ENCODE measurements around the gene SCAMP2. TPM values are rescaled to one million over a fixed set of nuclear protein-coding genes. Genes with fewer than 3 reads are reported as not detected.

The SCAMP2 gene
- total and polyA plus RNA-seq, 2 of the 13 experiments (the other 11 are each of a cell fraction or from before 2014, with no cell fraction given) = 34.8 to 121 TPM

DNA sequence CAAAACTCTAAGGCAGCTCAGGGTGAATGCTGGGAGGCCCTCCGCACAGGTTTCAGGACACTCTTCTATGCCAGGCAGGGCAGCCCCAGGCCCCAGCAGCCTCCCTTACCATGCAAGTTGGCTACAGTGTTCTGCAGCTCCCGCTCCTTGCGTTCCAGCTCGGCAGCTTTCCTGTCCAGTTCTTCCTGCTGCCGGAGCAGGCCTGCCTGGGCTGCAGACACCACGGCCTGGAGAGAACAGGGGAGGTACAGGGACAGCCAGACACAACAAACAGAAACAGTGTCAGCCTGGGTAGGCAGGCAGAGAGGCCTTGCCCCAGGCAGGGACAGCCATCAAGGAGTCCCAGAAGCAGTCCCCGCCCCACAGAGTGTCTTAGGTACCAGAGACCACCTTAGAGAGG lies 21.2 kb downstream of the SCAMP2 start:
- POLR2A ChIA-PET = no interaction called here
- no peak for TF ChIP-seq RNF219 (CRISPR knock-in tag; IDR thresholded peaks at IDR 0.05)
- TF ChIP-seq, protein P1, sequence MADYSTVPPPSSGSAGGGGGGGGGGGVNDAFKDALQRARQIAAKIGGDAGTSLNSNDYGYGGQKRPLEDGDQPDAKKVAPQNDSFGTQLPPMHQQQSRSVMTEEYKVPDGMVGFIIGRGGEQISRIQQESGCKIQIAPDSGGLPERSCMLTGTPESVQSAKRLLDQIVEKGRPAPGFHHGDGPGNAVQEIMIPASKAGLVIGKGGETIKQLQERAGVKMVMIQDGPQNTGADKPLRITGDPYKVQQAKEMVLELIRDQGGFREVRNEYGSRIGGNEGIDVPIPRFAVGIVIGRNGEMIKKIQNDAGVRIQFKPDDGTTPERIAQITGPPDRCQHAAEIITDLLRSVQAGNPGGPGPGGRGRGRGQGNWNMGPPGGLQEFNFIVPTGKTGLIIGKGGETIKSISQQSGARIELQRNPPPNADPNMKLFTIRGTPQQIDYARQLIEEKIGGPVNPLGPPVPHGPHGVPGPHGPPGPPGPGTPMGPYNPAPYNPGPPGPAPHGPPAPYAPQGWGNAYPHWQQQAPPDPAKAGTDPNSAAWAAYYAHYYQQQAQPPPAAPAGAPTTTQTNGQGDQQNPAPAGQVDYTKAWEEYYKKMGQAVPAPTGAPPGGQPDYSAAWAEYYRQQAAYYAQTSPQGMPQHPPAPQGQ (CRISPR knock-in tag; IDR thresholded peaks at IDR 0.05; ENCODE audit: borderline replicate concordance) = no peak
- no peak for TF ChIP-seq ZHX2 (IDR thresholded peaks at IDR 0.05; ENCODE audit: low read depth)
- TF ChIP-seq ZHX2 (CRISPR knock-in tag; IDR thresholded peaks at IDR 0.05; ENCODE audit: borderline replicate concordance) = no peak
- TF ChIP-seq, protein P2, sequence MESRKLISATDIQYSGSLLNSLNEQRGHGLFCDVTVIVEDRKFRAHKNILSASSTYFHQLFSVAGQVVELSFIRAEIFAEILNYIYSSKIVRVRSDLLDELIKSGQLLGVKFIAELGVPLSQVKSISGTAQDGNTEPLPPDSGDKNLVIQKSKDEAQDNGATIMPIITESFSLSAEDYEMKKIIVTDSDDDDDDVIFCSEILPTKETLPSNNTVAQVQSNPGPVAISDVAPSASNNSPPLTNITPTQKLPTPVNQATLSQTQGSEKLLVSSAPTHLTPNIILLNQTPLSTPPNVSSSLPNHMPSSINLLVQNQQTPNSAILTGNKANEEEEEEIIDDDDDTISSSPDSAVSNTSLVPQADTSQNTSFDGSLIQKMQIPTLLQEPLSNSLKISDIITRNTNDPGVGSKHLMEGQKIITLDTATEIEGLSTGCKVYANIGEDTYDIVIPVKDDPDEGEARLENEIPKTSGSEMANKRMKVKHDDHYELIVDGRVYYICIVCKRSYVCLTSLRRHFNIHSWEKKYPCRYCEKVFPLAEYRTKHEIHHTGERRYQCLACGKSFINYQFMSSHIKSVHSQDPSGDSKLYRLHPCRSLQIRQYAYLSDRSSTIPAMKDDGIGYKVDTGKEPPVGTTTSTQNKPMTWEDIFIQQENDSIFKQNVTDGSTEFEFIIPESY (CRISPR knock-in tag; IDR thresholded peaks at IDR 0.05) = no peak
- no peak for TF ChIP-seq ZNF552 (CRISPR knock-in tag; IDR thresholded peaks at IDR 0.05; ENCODE audit: borderline replicate concordance)
- TF ChIP-seq PBX3 (CRISPR knock-in tag; IDR thresholded peaks at IDR 0.05; ENCODE audit: borderline replicate concordance) = no peak
- TF ChIP-seq HNRNPH1 (optimal IDR thresholded peaks at IDR 0.05; ENCODE audit: low read depth, low read length) = no peak
- no peak for TF ChIP-seq ZNF564 (CRISPR knock-in tag; IDR thresholded peaks at IDR 0.05)
- no peak for TF ChIP-seq PAWR (CRISPR knock-in tag; IDR thresholded peaks at IDR 0.05; ENCODE audit: borderline replicate concordance)
- no peak for TF ChIP-seq ZNF749 (CRISPR knock-in tag; IDR thresholded peaks at IDR 0.05; ENCODE audit: borderline replicate concordance)

More for the DNA sequence above, 21.2 kb downstream of the SCAMP2 start:
- Histone ChIP-seq H3K36me3 (replicated peaks in 1 of 2; ENCODE audit: control insufficient read depth in 1 of 2, insufficient read depth in 2 of 2, low read length in 2 of 2) (peaks cover 26 to 70% of the 10 kb centered on the region in 2 experiments; a peak in 4 of 5 replicates), H3K4me2 (ENCODE audit: low read depth, low read length) (no peak overlapping the region), H3K9me3 (ENCODE audit: low read length) (no peaks in the 10 kb centered on the region), H2AFZ (ENCODE audit: low read length) (no peak overlapping the region), H3K9ac (ENCODE audit: insufficient read depth, low read depth, low read length) (no peak overlapping the region), H3K27ac (ENCODE audit: extremely low read length, insufficient read depth, low read length) (no peak overlapping the region), H3K4me1 (ENCODE audit: insufficient read depth, low read length) (peaks cover 15% of the 10 kb centered on the region), H3K27me3 (ENCODE audit: control insufficient read depth in 1 of 2, insufficient read depth in 2 of 2, low read length in 2 of 2) (no peaks in the 10 kb centered on the region), H3K79me2 (ENCODE audit: insufficient read depth, low read length) (peaks cover 6% of the 10 kb centered on the region), H4K20me1 (ENCODE audit: insufficient read depth, low read length) (no peaks in the 10 kb centered on the region), H3K4me3 (replicated peaks in 1 of 3; ENCODE audit: insufficient read depth in 1 of 3, low read depth in 2 of 3, low read length in 3 of 3) (no peak overlapping the region)
- BruUV-seq (replicated peaks) = no TSS peak
- FAIRE-seq = no peak
- intact Hi-C loops (cut with micrococcal nuclease; ENCODE audit: unreplicated experiment) (no loop called here), in situ Hi-C loops (cut with HindIII; ENCODE audit: extremely low pct_ligation_motif_present, low pct_unique_long_range_greater_than_20kb) (no loop called here)
- WGBS (ENCODE audit: low lambda C conversion rate) = 93% methylated on average over 6 of the region's 7 CpGs
- ATAC-seq = no peak
- no peak for DNase-seq (ENCODE audit: low spot score)
- CTCF ChIA-PET (ENCODE audit: low intra/inter-chr PET ratio, low total read pairs) = no interaction called here

All from HepG2 (cell line).